Fibroblast of lung (primary cell): ENCODE measurements around the gene OR1L6. TPM values are rescaled to one million over a fixed set of nuclear protein-coding genes. Genes with fewer than 3 reads are reported as not detected.

Experiments used
- DNase-seq, 2 donors: peaks; one replicate each; pipeline versions ENCODE4 v3.0.0 to v3.0.0-alpha.2; 2010; ENCODE audit warnings: low read depth in 2 of 2
- H2AFZ ChIP-seq: 2 replicates; pipeline ENCODE4 v1.5.1; 2012; ENCODE audit warnings: low read length, control low read depth, inconsistent platforms
- H3K27ac ChIP-seq: 2 replicates; pipeline ENCODE4 v1.5.1; 2011; ENCODE audit warnings: low read length, control low read depth; ENCODE audit not compliant: insufficient read depth
- H3K27me3 ChIP-seq: 2 replicates; pipeline ENCODE4 v1.5.1; 2011; ENCODE audit warnings: mild to moderate bottlenecking, low read length; ENCODE audit not compliant: control insufficient read depth, insufficient read depth
- H3K36me3 ChIP-seq: 2 replicates; pipeline ENCODE4 v1.5.1; 2011; ENCODE audit warnings: low read length; ENCODE audit not compliant: control insufficient read depth, insufficient read depth
- H3K4me1 ChIP-seq: 2 replicates; pipeline ENCODE4 v1.5.1; 2011; ENCODE audit warnings: low read length; ENCODE audit not compliant: control insufficient read depth, insufficient read depth; ENCODE audit errors: extremely low read depth
- H3K4me2 ChIP-seq: 2 replicates; pipeline ENCODE4 v1.5.1; 2011; ENCODE audit warnings: low read length, control low read depth; ENCODE audit not compliant: insufficient read depth; ENCODE audit errors: extremely low read depth
- H3K4me3 ChIP-seq, 4 experiments: fragments of 200-600 bp in 1 of 4; sonication (generic) in 1 of 4; replicated peaks in 1 of 4; 2 replicates each; pipeline ENCODE4 v1.5.1; 2011 to 2016; ENCODE audit warnings: low read length in 4 of 4, low read depth in 3 of 4, mild to moderate bottlenecking in 3 of 4, control low read depth in 2 of 4, inconsistent platforms in 1 of 4, mixed read lengths in 1 of 4; ENCODE audit not compliant: insufficient read depth in 1 of 4; ENCODE audit errors: control extremely low read depth in 1 of 4
- H3K79me2 ChIP-seq: 2 replicates; pipeline ENCODE4 v1.5.1; 2012; ENCODE audit warnings: mild to moderate bottlenecking, low read length, inconsistent platforms; ENCODE audit not compliant: control insufficient read depth, insufficient read depth
- H3K9ac ChIP-seq: 2 replicates; pipeline ENCODE4 v1.5.1; 2011; ENCODE audit warnings: mild to moderate bottlenecking, low read length, control low read depth; ENCODE audit not compliant: insufficient read depth
- H3K9me3 ChIP-seq: 2 replicates; pipeline ENCODE4 v1.5.1; 2012; ENCODE audit warnings: low read depth, low read length; ENCODE audit not compliant: control insufficient read depth, insufficient read depth
- H4K20me1 ChIP-seq: 2 replicates; pipeline ENCODE4 v1.5.1; 2011; ENCODE audit warnings: low read length; ENCODE audit not compliant: control insufficient read depth, insufficient read depth; ENCODE audit errors: extremely low read depth
- CTCF ChIP-seq, 2 donors: IDR thresholded peaks in 1 of 2; conservative IDR thresholded peaks in 1 of 2; 1 replicate in 1 of 2; 2 replicates in 1 of 2; pipeline ENCODE4 v1.5.1; 2011 to 2012; ENCODE audit warnings: low read length in 2 of 2, control low read depth in 1 of 2, inconsistent platforms in 1 of 2, low read depth in 1 of 2, mild to moderate bottlenecking in 1 of 2
- EZH2 ChIP-seq: IDR thresholded peaks from 2 replicates; pipeline ENCODE4 v1.5.1; 2012; ENCODE audit warnings: low read length, control low read depth, mild to moderate bottlenecking; ENCODE audit errors: missing control alignments
- polyA plus RNA-seq, 2 donors: library from polyadenylated mRNA; depleted of rRNA in 1 of 2; stranded (reverse) in 1 of 2; unstranded in 1 of 2; fragments of >200 nt; gene quantifications; 2 replicates each; pipeline ENCODE4 v1.2.1, GENCODE V29; 2011 to 2012; ENCODE audit warnings: missing spikeins in 1 of 2
- total RNA-seq: library from RNA; depleted of rRNA; stranded (reverse); fragments of >200 nt; gene quantifications from 2 replicates; pipeline ENCODE4 v1.2.1, GENCODE V29; 2014

The OR1L6 gene
- total and polyA plus RNA-seq, 2 donors (not counting 1 experiment from before 2014, with no cell fraction given) = not detected

GRCh38 chr9:122719218-122719617 lies 22.9 kb upstream of the OR1L6 start:
- Histone ChIP-seq H3K4me1 (no peaks in the 10 kb centered on the region), H3K4me2 (no peak overlapping the region), H3K79me2 (no peaks in the 10 kb centered on the region), H3K4me3 (no peak overlapping the region), H3K36me3 (no peaks in the 10 kb centered on the region), H2AFZ (no peak overlapping the region), H3K9me3 (no peaks in the 10 kb centered on the region), H3K27ac (no peak overlapping the region), H3K9ac (no peak overlapping the region), H3K27me3 (no peaks in the 10 kb centered on the region), H4K20me1 (no peaks in the 10 kb centered on the region)
- DNase-seq = no peak
- TF ChIP-seq CTCF (conservative IDR thresholded peaks at IDR 0.05 in 1 of 2, IDR thresholded peaks at IDR 0.05 in 1 of 2; ENCODE audit: low read depth in 1 of 2, low read length in 2 of 2) = no peak
- no peak for TF ChIP-seq EZH2

- Histone ChIP-seq H2AFZ (no peak within 1 kb of the TSS), H3K27ac (no peak within 1 kb of the TSS), H3K9ac (no peak within 1 kb of the TSS), H3K79me2 (no peaks in the 10 kb centered on the region), H3K4me1 (no peaks in the 10 kb centered on the region), H3K36me3 (no peaks in the 10 kb centered on the region), H3K4me3 (no peak within 1 kb of the TSS), H3K27me3 (no peaks in the 10 kb centered on the region), H3K4me2 (no peak within 1 kb of the TSS), H3K9me3 (no peaks in the 10 kb centered on the region), H4K20me1 (no peaks in the 10 kb centered on the region)
- TF ChIP-seq EZH2 = no peak
- no peak for TF ChIP-seq CTCF (conservative IDR thresholded peaks at IDR 0.05 in 1 of 2, IDR thresholded peaks at IDR 0.05 in 1 of 2; ENCODE audit: low read depth in 1 of 2, low read length in 2 of 2)
- no peak for DNase-seq
Measured at GRCh38 chr9:122723690-122724089, 18.4 kb upstream of the OR1L6 start, which contains the start of gene OR1L4. Gene OR1L4 (plus strand): TSS chr9:122723990. CDS start chr9:122723990, 0 bp downstream.

GRCh38 chr9:122754825-122755224 lies 12.7 kb downstream of the OR1L6 start:
- DNase-seq = no peak
- no peaks in the 10 kb centered on the region for H3K9me3 ChIP-seq
- TF ChIP-seq CTCF (conservative IDR thresholded peaks at IDR 0.05 in 1 of 2, IDR thresholded peaks at IDR 0.05 in 1 of 2; ENCODE audit: low read depth in 1 of 2, low read length in 2 of 2) (no peak), EZH2 (no peak)

More at GRCh38 chr9:122754825-122755224, 12.7 kb downstream of the OR1L6 start:
- Histone ChIP-seq H3K4me3 (no peak overlapping the region), H2AFZ (no peak overlapping the region), H3K9ac (no peak overlapping the region), H4K20me1 (no peaks in the 10 kb centered on the region), H3K27me3 (no peaks in the 10 kb centered on the region), H3K36me3 (no peaks in the 10 kb centered on the region), H3K27ac (no peak overlapping the region), H3K79me2 (no peaks in the 10 kb centered on the region), H3K4me1 (no peaks in the 10 kb centered on the region), H3K4me2 (no peak overlapping the region)
